PC-3 (cell line): ENCODE results near the gene KCNK10. TPM values are rescaled to one million over a fixed set of nuclear protein-coding genes. Genes with fewer than 3 reads are reported as not detected.

Experiments used
- ATAC-seq: fragments of 200-7000 bp; cut with Tn5 transposase; 2 replicates; pipeline ENCODE4 v1.9.1; 2020; ENCODE audit warnings: mild to moderate bottlenecking, moderate library complexity
- BruUV-seq: library from RNA; stranded (reverse); fragments of 400-500 nt; replicated peaks from 2 replicates; lab custom pipeline; 2021; lab: Mats Ljungman, UMichigan
- CTCF ChIA-PET: fragments of 300-600 bp; sonication (Branson Sonifier 250); formaldehyde crosslinking; loops from one replicate; lab custom pipeline; 2022; ENCODE audit warnings: antibody characterized with exemption; lab: Charles Lee
- POLR2A ChIA-PET: fragments of 300-600 bp; sonication (Branson Sonifier 250); formaldehyde crosslinking; loops from one replicate; lab custom pipeline; 2022; ENCODE audit warnings: antibody characterized with exemption; ENCODE audit not compliant: unreplicated experiment; lab: Charles Lee
- DNase-seq: peaks from one replicate; pipeline ENCODE4 v3.0.0-alpha.2; 2015
- H2AFZ ChIP-seq: fragments of 300-600 bp; sonication (generic); 2 replicates; pipeline ENCODE4 v1.6.0; 2016; ENCODE audit warnings: antibody characterized with exemption, low read length
- H3F3A ChIP-seq: fragments of 300-600 bp; sonication (generic); one replicate; pipeline ENCODE4 v1.6.0; 2017; ENCODE audit warnings: antibody characterized with exemption, low read length, control low read depth, mild to moderate bottlenecking; ENCODE audit not compliant: unreplicated experiment
- H3K27ac ChIP-seq: fragments of 300-600 bp; sonication (generic); 2 replicates; pipeline ENCODE4 v1.5.1; 2016; ENCODE audit warnings: mild to moderate bottlenecking, low read length
- H3K27me3 ChIP-seq: fragments of 300-600 bp; sonication (generic); 2 replicates; pipeline ENCODE4 v1.6.1; 2016; ENCODE audit warnings: low read length, mixed read lengths
- H3K36me3 ChIP-seq: fragments of 300-600 bp; sonication (generic); 2 replicates; pipeline ENCODE4 v1.6.1; 2016; ENCODE audit warnings: low read depth, mixed run types, low read length, mixed read lengths
- H3K4me1 ChIP-seq: fragments of 300-600 bp; sonication (generic); 2 replicates; pipeline ENCODE4 v1.5.1; 2016; ENCODE audit warnings: low read length; ENCODE audit not compliant: insufficient read depth
- H3K4me2 ChIP-seq: fragments of 300-600 bp; sonication (generic); 2 replicates; pipeline ENCODE4 v1.6.0; 2016; ENCODE audit warnings: low read length
- H3K4me3 ChIP-seq: fragments of 300-600 bp; sonication (generic); 2 replicates; pipeline ENCODE4 v1.5.1; 2016; ENCODE audit warnings: mild to moderate bottlenecking, low read length, mixed read lengths
- H3K79me2 ChIP-seq: fragments of 300-600 bp; sonication (generic); 2 replicates; pipeline ENCODE4 v1.6.1; 2017; ENCODE audit warnings: low read length, mixed read lengths
- H3K9ac ChIP-seq: fragments of 300-600 bp; sonication (generic); 2 replicates; pipeline ENCODE4 v1.6.0; 2016; ENCODE audit warnings: mild to moderate bottlenecking, low read length
- H3K9me2 ChIP-seq: fragments of 300-600 bp; sonication (generic); replicated peaks from 2 replicates; pipeline ENCODE4 v1.6.1; 2016; ENCODE audit warnings: mixed run types, low read length, mixed read lengths
- H3K9me3 ChIP-seq: fragments of 300-600 bp; sonication (generic); 2 replicates; pipeline ENCODE4 v1.6.1; 2016; ENCODE audit warnings: low read length, mixed read lengths
- H4K20me1 ChIP-seq: fragments of 300-600 bp; sonication (generic); 2 replicates; pipeline ENCODE4 v1.6.1; 2016; ENCODE audit warnings: low read length, mixed read lengths
- CTCF ChIP-seq: fragments of 300-600 bp; sonication (generic); conservative IDR thresholded peaks from 2 replicates; pipeline ENCODE4 v1.5.1; 2017; ENCODE audit warnings: antibody characterized with exemption, low read depth, mild to moderate bottlenecking, low read length
- EZH2 ChIP-seq: fragments of 300-600 bp; sonication (generic); IDR thresholded peaks from one replicate; pipeline ENCODE4 v1.6.1; 2017; ENCODE audit warnings: antibody characterized with exemption, mild to moderate bottlenecking, low read length; ENCODE audit not compliant: unreplicated experiment
- EZH2phosphoT487 ChIP-seq: fragments of 300-600 bp; sonication (generic); IDR thresholded peaks from 2 replicates; pipeline ENCODE4 v1.6.1; 2018; ENCODE audit warnings: mild to moderate bottlenecking, antibody characterized with exemption, low read length, borderline replicate concordance
- intact Hi-C: fragments of 100-400 bp; cut with micrococcal nuclease; formaldehyde crosslinking; loops from 2 replicates; pipeline ENCODE4 v1.9.0; 2023
- total RNA-seq: library from RNA; depleted of rRNA; stranded (reverse); fragments of >200 nt; gene quantifications from 2 replicates; pipeline ENCODE4 v1.2.3, GENCODE V29; 2014

Gene KCNK10
- total RNA-seq, 1 experiment from 2014 or later = not detected

GRCh38 chr14:88310449-88310848 is 12.6 kb downstream of the KCNK10 start:
- Histone ChIP-seq H3K27ac (no peak overlapping the region), H4K20me1 (no peaks in the 10 kb centered on the region), H3F3A (no peaks in the 10 kb centered on the region), H3K36me3 (no peaks in the 10 kb centered on the region), H3K27me3 (0 out of 2 replicates have a peak, but pooled peaks cover 4% of the 10 kb centered on the region), H3K9me2 (no peaks in the 10 kb centered on the region), H3K4me3 (no peak overlapping the region), H3K9me3 (no peaks in the 10 kb centered on the region), H3K9ac (no peak overlapping the region), H2AFZ (no peak overlapping the region), H3K79me2 (no peaks in the 10 kb centered on the region), H3K4me2 (no peak overlapping the region), H3K4me1 (no peaks in the 10 kb centered on the region)
- ChIA-PET CTCF (no interaction called here), POLR2A (no interaction called here)
- no peak for DNase-seq
- TF ChIP-seq EZH2phosphoT487 (no peak), EZH2 (no peak), CTCF (no peak)
- no peak for ATAC-seq
- no TSS peak for BruUV-seq
- intact Hi-C loops = no loop called here

GRCh38 chr14:88310021-88310420 is 13.0 kb downstream of the KCNK10 start:
- intact Hi-C loops = no loop called here
- no peaks in the 10 kb centered on the region for H3K9me2 ChIP-seq
- H2AFZ ChIP-seq = no peak overlapping the region
- DNase-seq (no peak), ATAC-seq (no peak)
- no peaks in the 10 kb centered on the region for H4K20me1 ChIP-seq
- no peaks in the 10 kb centered on the region for H3K9me3 ChIP-seq
- H3K36me3 ChIP-seq = no peaks in the 10 kb centered on the region
- no peak overlapping the region for H3K9ac ChIP-seq
- TF ChIP-seq CTCF = no peak
- no peak for TF ChIP-seq EZH2
- TF ChIP-seq EZH2phosphoT487 = no peak
- no peaks in the 10 kb centered on the region for H3K79me2 ChIP-seq
- H3F3A ChIP-seq = no peaks in the 10 kb centered on the region
- no TSS peak for BruUV-seq
- no peaks in the 10 kb centered on the region for H3K4me1 ChIP-seq
- ChIA-PET POLR2A (no interaction called here), CTCF (no interaction called here)
- no peak overlapping the region for H3K4me3 ChIP-seq
- no peak overlapping the region for H3K27ac ChIP-seq
- 0 out of 2 replicates have a peak, but pooled peaks cover 4% of the 10 kb centered on the region for H3K27me3 ChIP-seq
- H3K4me2 ChIP-seq = no peak overlapping the region

GRCh38 chr14:88305528-88306322 is 17.3 kb downstream of the KCNK10 start:
- H4K20me1 ChIP-seq = no peaks in the 10 kb centered on the region
- H3K4me2 ChIP-seq = no peak overlapping the region
- no peaks in the 10 kb centered on the region for H3F3A ChIP-seq
- H3K9me3 ChIP-seq = no peaks in the 10 kb centered on the region
- intact Hi-C loops = no loop called here
- peaks cover 14% of the 10 kb centered on the region for H3K27me3 ChIP-seq
- CTCF ChIA-PET = no interaction called here
- H3K36me3 ChIP-seq = no peaks in the 10 kb centered on the region
- no peak overlapping the region for H2AFZ ChIP-seq
- ATAC-seq (no peak), DNase-seq (peak; percentile 7)
- H3K4me3 ChIP-seq = no peak overlapping the region
- TF ChIP-seq EZH2 = no peak
- no peak for TF ChIP-seq EZH2phosphoT487
- POLR2A ChIA-PET = no interaction called here
- H3K9ac ChIP-seq = no peak overlapping the region
- H3K9me2 ChIP-seq = no peaks in the 10 kb centered on the region
- BruUV-seq = no TSS peak
- H3K4me1 ChIP-seq = no peaks in the 10 kb centered on the region
- no peak overlapping the region for H3K27ac ChIP-seq
- H3K79me2 ChIP-seq = no peaks in the 10 kb centered on the region
